OCI-LY3 (cell line): ENCODE data around the gene NHLH1.

Experiments used
- H2AFZ ChIP-seq: fragments of 200-600, 300-600 bp; shearing (Covaris generic); 2 replicates; pipeline ENCODE4 v1.6.0; 2014; ENCODE audit warnings: antibody characterized with exemption, low read depth, low read length
- H3K27ac ChIP-seq: fragments of 200-600, 300-600 bp; sonication (generic); 2 replicates; pipeline ENCODE4 v1.5.1; 2014; ENCODE audit warnings: mild to moderate bottlenecking, low read length, moderate library complexity, mixed read lengths
- H3K27me3 ChIP-seq: fragments of 200-600, 300-600 bp; sonication (generic); 2 replicates; pipeline ENCODE4 v1.6.1; 2014; ENCODE audit warnings: low read depth, low read length, mixed read lengths
- H3K36me3 ChIP-seq: fragments of 200-600, 300-600 bp; sonication (generic); replicated peaks from 2 replicates; pipeline ENCODE3; 2014; ENCODE audit warnings: low read depth, low read length, mixed read lengths
- H3K4me1 ChIP-seq: fragments of 300-600, 200-600 bp; sonication (generic); 2 replicates; pipeline ENCODE4 v1.6.1; 2014; ENCODE audit warnings: low read length, mixed read lengths
- H3K4me2 ChIP-seq: fragments of 200-600, 300-600 bp; sonication (generic); 2 replicates; pipeline ENCODE4 v1.6.1; 2014; ENCODE audit warnings: low read length, mixed read lengths
- H3K4me3 ChIP-seq: fragments of 300-600, 200-600 bp; sonication (generic); 2 replicates; pipeline ENCODE4 v1.5.1; 2014; ENCODE audit warnings: antibody characterized with exemption, mild to moderate bottlenecking, low read length, moderate library complexity
- H3K79me2 ChIP-seq: fragments of 300-600, 200-600 bp; shearing (Covaris generic); 2 replicates; pipeline ENCODE4 v1.6.1; 2014; ENCODE audit warnings: mild to moderate bottlenecking, low read length, mixed read lengths
- H3K9ac ChIP-seq: fragments of 300-600, 200-600 bp; shearing (Covaris generic); 2 replicates; pipeline ENCODE4 v1.6.0; 2014; ENCODE audit warnings: mild to moderate bottlenecking, low read length, moderate library complexity
- H3K9me3 ChIP-seq: fragments of 200-600, 300-600 bp; shearing (Covaris generic); 2 replicates; pipeline ENCODE4 v1.6.1; 2014; ENCODE audit warnings: low read length, mixed read lengths; ENCODE audit not compliant: insufficient read depth
- H4K20me1 ChIP-seq: fragments of 200-600, 300-600 bp; sonication (generic); 2 replicates; pipeline ENCODE4 v1.6.1; 2016; ENCODE audit warnings: low read length, mixed read lengths; ENCODE audit not compliant: insufficient read depth
- CTCF ChIP-seq: fragments of 200-600, 300-600 bp; sonication (generic); IDR thresholded peaks from 2 replicates; pipeline ENCODE4 v1.5.1; 2014; ENCODE audit warnings: antibody characterized with exemption, low read length, low read depth
- EZH2phosphoT487 ChIP-seq: fragments of 200-600 bp; shearing (Covaris generic); IDR thresholded peaks from 2 replicates; pipeline ENCODE4 v1.6.1; 2018; ENCODE audit warnings: antibody characterized with exemption, mixed run types, low read depth

The NHLH1 gene

DNA sequence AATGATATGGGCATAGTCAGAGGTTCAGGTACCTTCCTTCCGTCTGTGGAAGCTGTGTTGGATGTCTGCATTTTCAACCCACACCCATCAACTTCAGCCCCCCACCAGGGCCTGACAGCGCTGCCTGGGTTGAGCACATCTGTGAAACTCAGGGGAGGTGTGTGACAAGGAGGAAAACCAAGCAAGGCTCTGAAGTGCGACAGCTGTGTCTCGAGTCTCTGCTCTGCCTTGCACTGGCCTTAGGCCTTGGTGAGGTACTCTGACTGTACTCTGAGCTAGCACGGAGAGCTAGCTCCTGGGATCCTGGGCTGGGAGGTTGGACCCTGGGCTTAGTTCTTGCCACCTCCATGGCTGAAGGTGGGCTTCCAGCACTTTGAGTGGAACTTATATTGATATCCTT lies 42.6 kb downstream of the NHLH1 start:
- Histone ChIP-seq H3K27me3 (peaks cover under 1% of the 10 kb centered on the region; the same call in 1 of the 2 replicates), H3K36me3 (no peaks in the 10 kb centered on the region), H2AFZ (no peak overlapping the region), H3K4me3 (no peak overlapping the region), H3K9ac (no peak overlapping the region), H4K20me1 (no peaks in the 10 kb centered on the region), H3K27ac (no peak overlapping the region), H3K9me3 (no peaks in the 10 kb centered on the region), H3K4me1 (no peaks in the 10 kb centered on the region), H3K79me2 (no peaks in the 10 kb centered on the region), H3K4me2 (no peak overlapping the region)
- TF ChIP-seq CTCF (no peak), EZH2phosphoT487 (no peak)

- no peak overlapping the region for H3K9ac ChIP-seq
- TF ChIP-seq CTCF (no peak), EZH2phosphoT487 (no peak)
- no peak overlapping the region for H2AFZ ChIP-seq
- no peak overlapping the region for H3K4me3 ChIP-seq
- no peaks in the 10 kb centered on the region for H3K4me1 ChIP-seq
- no peak overlapping the region for H3K4me2 ChIP-seq
- H3K27ac ChIP-seq = no peak overlapping the region
- H3K36me3 ChIP-seq = no peaks in the 10 kb centered on the region
- no peaks in the 10 kb centered on the region for H4K20me1 ChIP-seq
- no peaks in the 10 kb centered on the region for H3K27me3 ChIP-seq
- no peaks in the 10 kb centered on the region for H3K79me2 ChIP-seq
- H3K9me3 ChIP-seq = no peaks in the 10 kb centered on the region
These were observed 43.6 kb downstream of the NHLH1 start for GRCh38 chr1:160410406-160411005.

GRCh38 chr1:160411271-160412027 lies 44.6 kb downstream of the NHLH1 start:
- Histone ChIP-seq H3K79me2 (no peaks in the 10 kb centered on the region), H3K9me3 (no peaks in the 10 kb centered on the region), H3K4me1 (no peaks in the 10 kb centered on the region), H2AFZ (no peak overlapping the region), H4K20me1 (no peaks in the 10 kb centered on the region), H3K4me2 (no peak overlapping the region), H3K27ac (no peak overlapping the region), H3K36me3 (no peaks in the 10 kb centered on the region), H3K9ac (no peak overlapping the region), H3K4me3 (no peak overlapping the region), H3K27me3 (no peaks in the 10 kb centered on the region)
- TF ChIP-seq CTCF = peak; percentile 13; the same call in 1 of the 2 replicates
- no peak for TF ChIP-seq EZH2phosphoT487

- no peak overlapping the region for H3K9ac ChIP-seq
- no peak overlapping the region for H2AFZ ChIP-seq
- H3K4me1 ChIP-seq = no peaks in the 10 kb centered on the region
- no peaks in the 10 kb centered on the region for H3K9me3 ChIP-seq
- H3K27me3 ChIP-seq = no peaks in the 10 kb centered on the region
- no peak overlapping the region for H3K4me3 ChIP-seq
- H3K79me2 ChIP-seq = no peaks in the 10 kb centered on the region
- H3K36me3 ChIP-seq = no peaks in the 10 kb centered on the region
- no peak overlapping the region for H3K27ac ChIP-seq
- no peak overlapping the region for H3K4me2 ChIP-seq
- TF ChIP-seq CTCF = no peak
- TF ChIP-seq EZH2phosphoT487 = no peak
- no peaks in the 10 kb centered on the region for H4K20me1 ChIP-seq
These were observed 45.1 kb downstream of the NHLH1 start for GRCh38 chr1:160412028-160412362.
